ENCODE results near the gene APC.

DNA sequence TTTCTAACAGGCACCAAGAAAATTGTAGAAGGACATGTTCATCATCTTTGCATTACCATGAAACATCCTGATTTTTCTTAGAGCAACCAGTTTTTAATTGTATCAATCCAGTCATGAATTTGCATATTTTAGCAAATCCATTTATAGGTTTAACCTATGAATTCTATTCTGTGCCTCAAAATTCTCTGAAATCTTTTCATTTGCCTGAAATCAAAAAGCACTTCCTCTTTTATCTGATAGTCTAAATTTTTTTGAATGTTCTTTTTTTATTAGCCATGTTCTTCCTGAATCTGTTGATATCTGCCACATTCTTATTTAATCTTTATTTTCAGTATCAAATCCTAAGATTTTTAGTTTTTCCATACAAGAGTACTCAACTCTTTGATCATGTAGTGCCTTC, 86.5 kb downstream of the APC start:
- no peak for TF ChIP-seq TOE1 (CRISPR knock-in tag; IDR thresholded peaks at IDR 0.05)
- TF ChIP-seq SOX6 (IDR thresholded peaks at IDR 0.05), result no peak
- TF ChIP-seq SOX6 (CRISPR knock-in tag; IDR thresholded peaks at IDR 0.05), result no peak
- TF ChIP-seq, protein P1, sequence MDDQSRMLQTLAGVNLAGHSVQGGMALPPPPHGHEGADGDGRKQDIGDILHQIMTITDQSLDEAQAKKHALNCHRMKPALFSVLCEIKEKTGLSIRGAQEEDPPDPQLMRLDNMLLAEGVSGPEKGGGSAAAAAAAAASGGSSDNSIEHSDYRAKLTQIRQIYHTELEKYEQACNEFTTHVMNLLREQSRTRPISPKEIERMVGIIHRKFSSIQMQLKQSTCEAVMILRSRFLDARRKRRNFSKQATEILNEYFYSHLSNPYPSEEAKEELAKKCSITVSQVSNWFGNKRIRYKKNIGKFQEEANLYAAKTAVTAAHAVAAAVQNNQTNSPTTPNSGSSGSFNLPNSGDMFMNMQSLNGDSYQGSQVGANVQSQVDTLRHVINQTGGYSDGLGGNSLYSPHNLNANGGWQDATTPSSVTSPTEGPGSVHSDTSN (CRISPR knock-in tag; IDR thresholded peaks at IDR 0.05; ENCODE audit: borderline replicate concordance), result no peak
- TF ChIP-seq CEBPB (IDR thresholded peaks at IDR 0.05; ENCODE audit: borderline replicate concordance, low read depth, low read length), result no peak
- TF ChIP-seq JUNB (CRISPR knock-in tag; IDR thresholded peaks at IDR 0.05; ENCODE audit: borderline replicate concordance), result no peak
- TF ChIP-seq MAF1 (CRISPR knock-in tag; IDR thresholded peaks at IDR 0.05; ENCODE audit: borderline replicate concordance), result no peak
